MCF 10A (cell line): ENCODE results near the gene TXNDC9. TPM values are rescaled to one million over a fixed set of nuclear protein-coding genes. Genes with fewer than 3 reads are reported as not detected.

Experiments
- Bru-seq: library from RNA; stranded (reverse); fragments of 400-500 nt; gene quantifications from one replicate; lab custom pipeline; 2021; lab: Mats Ljungman, UMichigan
- BruChase-seq, 2 experiments: library from RNA; stranded (reverse); fragments of 400-500 nt; gene quantifications; one replicate each; lab custom pipeline; 2021; lab: Mats Ljungman, UMichigan
- BruUV-seq: library from RNA; stranded (reverse); fragments of 400-500 nt; replicated peaks from 2 replicates; lab custom pipeline; 2021; lab: Mats Ljungman, UMichigan
- CTCF ChIA-PET: fragments of 300-600 bp; sonication (Branson Sonifier 250); formaldehyde crosslinking; extraction: SDS; loops from one replicate; lab custom pipeline; 2021; ENCODE audit warnings: antibody characterized with exemption, inconsistent platforms; lab: Yijun Ruan, JAX
- POLR2A ChIA-PET: fragments of 300-600, 350-650 bp; sonication (Branson Sonifier 250); formaldehyde crosslinking; extraction: SDS; loops from one replicate; lab custom pipeline; 2020; ENCODE audit warnings: antibody characterized with exemption, inconsistent platforms; lab: Yijun Ruan, JAX
- DNase-seq: peaks from one replicate; pipeline ENCODE4 v3.0.0-alpha.2; 2018; ENCODE audit not compliant: unreplicated experiment
- H3K27ac Mint-ChIP-seq: one replicate; pipeline ENCODE4 v1.8.0; 2022; ENCODE audit warnings: mild to moderate bottlenecking, low read depth, mixed read lengths; ENCODE audit not compliant: unreplicated experiment
- H3K27me3 Mint-ChIP-seq: one replicate; pipeline ENCODE4 v1.8.0; 2022; ENCODE audit warnings: mixed read lengths; ENCODE audit not compliant: insufficient read depth, unreplicated experiment
- H3K36me3 Mint-ChIP-seq: one replicate; pipeline ENCODE4 v1.8.0; 2022; ENCODE audit warnings: mild to moderate bottlenecking, moderate library complexity, mixed read lengths; ENCODE audit not compliant: insufficient read depth, unreplicated experiment
- H3K4me1 Mint-ChIP-seq: one replicate; pipeline ENCODE4 v1.8.0; 2022; ENCODE audit warnings: mixed read lengths; ENCODE audit not compliant: insufficient read depth, unreplicated experiment
- H3K4me3 Mint-ChIP-seq: one replicate; pipeline ENCODE4 v1.8.0; 2022; ENCODE audit warnings: mild to moderate bottlenecking, moderate library complexity, mixed read lengths; ENCODE audit not compliant: unreplicated experiment
- H3K9me3 Mint-ChIP-seq: one replicate; pipeline ENCODE4 v1.8.0; 2022; ENCODE audit warnings: mixed read lengths; ENCODE audit not compliant: unreplicated experiment
- intact Hi-C: fragments of 100-400 bp; cut with micrococcal nuclease; formaldehyde crosslinking; loops from 2 replicates; pipeline ENCODE4 v1.14.1; 2022
- long read RNA-seq: library from polyadenylated mRNA; stranded (forward); transcript quantifications from one replicate; pipeline ENCODE4 v2.0.0, GENCODE V29; 2022
- total RNA-seq: library from RNA; stranded (reverse); gene quantifications from 2 replicates; pipeline ENCODE4 v1.2.3, GENCODE V29; 2022
- TF ChIP-seq, protein P1 (sequence below): fragments of 200-600 bp; IDR thresholded peaks from one replicate; pipeline ENCODE4 v1.8.0; 2022; ENCODE audit warnings: antibody characterized with exemption, mild to moderate bottlenecking; ENCODE audit not compliant: unreplicated experiment

The TXNDC9 gene, protein sequence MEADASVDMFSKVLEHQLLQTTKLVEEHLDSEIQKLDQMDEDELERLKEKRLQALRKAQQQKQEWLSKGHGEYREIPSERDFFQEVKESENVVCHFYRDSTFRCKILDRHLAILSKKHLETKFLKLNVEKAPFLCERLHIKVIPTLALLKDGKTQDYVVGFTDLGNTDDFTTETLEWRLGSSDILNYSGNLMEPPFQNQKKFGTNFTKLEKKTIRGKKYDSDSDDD
- 40.2 and 41.0 TPM in 2 replicates for total RNA-seq
- percentile 78 among the genes with signal in this experiment for Bru-seq, nascent RNA
- percentile 88 among the genes with signal in this experiment for BruChase-seq, experiment 1, labeled RNA remaining after a 6-hour chase
- BruChase-seq, experiment 2, labeled RNA remaining after a 2-hour chase, result percentile 80 among the genes with signal in this experiment
- long read RNA-seq, transcript TXNDC9-201 (5 exons, 1,637 nt), result major isoform, 150 of 184 reads
- long read RNA-seq, transcript TXNDC9-202 (4 exons, 1,111 nt), result minor isoform, 13 of 184 reads
- long read RNA-seq, partial matches to known transcripts, result 8 of 184 reads
- long read RNA-seq, other reads (novel, unspliced or antisense), result 13 of 184 reads

DNA sequence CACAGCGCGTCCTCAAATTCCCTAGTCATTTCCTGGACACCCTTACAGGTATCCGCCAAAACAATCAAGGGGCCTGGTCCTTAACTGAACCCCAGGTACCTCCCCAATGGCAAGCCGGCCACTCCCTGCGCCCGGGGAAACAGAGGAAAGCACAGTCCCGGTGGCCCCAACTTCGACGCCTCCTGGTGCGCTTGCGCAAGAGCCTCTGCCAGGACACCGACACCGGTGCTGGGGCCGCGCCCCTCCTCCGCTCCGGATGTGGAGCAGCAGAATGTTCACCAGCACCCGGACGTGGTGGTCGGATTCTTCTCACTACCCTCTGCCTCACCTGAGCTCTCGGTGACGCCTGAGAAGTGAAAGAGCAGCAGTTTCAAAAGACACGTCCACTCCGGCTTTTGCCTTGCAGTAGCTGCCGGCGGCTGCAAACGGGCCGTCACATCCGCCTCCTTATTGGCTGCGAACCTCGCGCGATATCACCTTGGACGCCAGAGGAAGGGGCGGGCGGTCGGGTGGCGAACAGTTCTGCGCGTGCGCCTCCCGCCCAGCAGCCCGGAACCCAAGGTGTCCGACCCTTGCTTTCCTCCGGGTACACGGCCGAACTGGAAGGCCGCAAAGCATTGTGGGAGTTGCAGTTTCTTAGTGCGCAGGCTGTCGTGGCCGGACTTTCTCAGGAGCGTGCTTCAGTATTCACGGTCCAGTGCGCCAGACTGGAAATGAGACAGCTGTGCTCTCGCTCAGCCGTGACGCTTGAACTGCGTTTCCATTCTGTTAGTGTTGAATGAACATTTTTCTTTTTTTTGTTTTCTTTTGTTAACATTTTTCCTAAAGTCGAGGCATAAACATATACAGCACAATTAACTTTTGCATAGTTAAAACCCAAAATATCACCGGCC, at the start of gene TXNDC9:
TSS of gene TXNDC9 (minus strand) at position 423 of the 893 bp plus-strand sequence. CDS start 3,123 bp downstream, outside the sequence.
- ChIA-PET CTCF (interaction anchor here (0.5 to 1.8 kb wide), 13 partner anchors 12 to 1030 kb away, joined by 3 to 11 read pairs (median 5); partner anchors contain the start of gene REV1), POLR2A (interaction anchor here (0.6 to 5.3 kb wide), 39 partner anchors 9 to 728 kb away, joined by 3 to 154 read pairs (median 6); partner anchors contain the start of genes C2orf15, COA5, LIPT1 and MITD1)
- Mint-ChIP-seq H3K36me3 (peaks cover 22% of the 10 kb centered on the region), H3K9me3 (no peaks in the 10 kb centered on the region), H3K4me1 (peaks cover 9% of the 10 kb centered on the region), H3K4me3 (no peak within 1 kb of the TSS), H3K27ac (no peak within 1 kb of the TSS), H3K27me3 (no peaks in the 10 kb centered on the region)
- intact Hi-C loops, result loop anchor here (1.0 to 5.0 kb wide), 3 partner anchors 154 to 179 kb away; partner anchors contain the start of genes MITD1, MRPL30 and REV1
- DNase-seq, result peak; percentile 99
- TF ChIP-seq, protein P1, sequence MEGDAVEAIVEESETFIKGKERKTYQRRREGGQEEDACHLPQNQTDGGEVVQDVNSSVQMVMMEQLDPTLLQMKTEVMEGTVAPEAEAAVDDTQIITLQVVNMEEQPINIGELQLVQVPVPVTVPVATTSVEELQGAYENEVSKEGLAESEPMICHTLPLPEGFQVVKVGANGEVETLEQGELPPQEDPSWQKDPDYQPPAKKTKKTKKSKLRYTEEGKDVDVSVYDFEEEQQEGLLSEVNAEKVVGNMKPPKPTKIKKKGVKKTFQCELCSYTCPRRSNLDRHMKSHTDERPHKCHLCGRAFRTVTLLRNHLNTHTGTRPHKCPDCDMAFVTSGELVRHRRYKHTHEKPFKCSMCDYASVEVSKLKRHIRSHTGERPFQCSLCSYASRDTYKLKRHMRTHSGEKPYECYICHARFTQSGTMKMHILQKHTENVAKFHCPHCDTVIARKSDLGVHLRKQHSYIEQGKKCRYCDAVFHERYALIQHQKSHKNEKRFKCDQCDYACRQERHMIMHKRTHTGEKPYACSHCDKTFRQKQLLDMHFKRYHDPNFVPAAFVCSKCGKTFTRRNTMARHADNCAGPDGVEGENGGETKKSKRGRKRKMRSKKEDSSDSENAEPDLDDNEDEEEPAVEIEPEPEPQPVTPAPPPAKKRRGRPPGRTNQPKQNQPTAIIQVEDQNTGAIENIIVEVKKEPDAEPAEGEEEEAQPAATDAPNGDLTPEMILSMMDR, result no peak
- BruUV-seq, result TSS peak; percentile 66

- Mint-ChIP-seq H3K36me3 (peaks cover 72% of the 10 kb centered on the region), H3K9me3 (no peaks in the 10 kb centered on the region), H3K4me1 (no peaks in the 10 kb centered on the region), H3K4me3 (no peak overlapping the region), H3K27me3 (no peaks in the 10 kb centered on the region), H3K27ac (no peak overlapping the region)
- ChIA-PET CTCF (interaction anchor here (0.7 kb wide), 1 partner anchor 30 kb away, joined by 4 read pairs; no protein-coding TSS in a partner anchor), POLR2A (interaction anchor here (1.0 to 1.2 kb wide), 3 partner anchors 11 to 26 kb away, joined by 3 to 4 read pairs (median 3); no protein-coding TSS in a partner anchor)
- DNase-seq, result no peak
- no TSS peak for BruUV-seq
- TF ChIP-seq, protein P1, result no peak
- intact Hi-C loops, result no loop called here
These were observed 46.0 kb upstream of the TXNDC9 start for GRCh38 chr2:99382143-99382542.

DNA sequence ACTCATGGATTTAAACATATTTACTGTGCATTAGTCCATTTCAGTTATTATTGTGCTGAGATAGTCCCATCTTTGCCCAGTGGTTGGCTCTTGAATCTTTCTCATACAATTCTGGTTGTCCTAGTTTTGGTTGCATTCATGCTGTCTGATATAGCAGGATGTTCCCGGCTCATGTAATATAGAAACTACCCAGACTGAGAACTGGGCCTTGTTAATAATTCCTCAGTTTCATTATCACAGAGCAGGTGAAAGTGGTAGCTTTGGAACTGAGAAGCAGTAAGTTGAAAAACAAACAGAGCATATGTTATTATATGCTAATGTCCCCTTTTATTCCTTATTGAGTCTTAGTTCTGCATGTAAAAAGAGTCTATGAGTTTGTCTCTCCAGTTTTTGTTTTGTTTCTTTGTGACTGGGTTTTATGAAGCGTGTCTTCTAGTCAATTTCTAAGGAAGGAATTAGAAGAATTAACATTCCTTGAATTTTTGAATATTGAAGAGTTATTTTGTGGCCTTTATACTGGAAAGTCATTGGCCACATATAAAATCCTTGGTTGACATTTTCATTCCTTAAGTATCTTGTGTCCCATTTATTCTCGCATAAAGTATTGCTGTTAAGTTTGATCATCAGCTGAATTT, 44.4 kb upstream of the TXNDC9 start:
- CTCF ChIA-PET, result no interaction called here

More for the DNA sequence above, 44.4 kb upstream of the TXNDC9 start:
- TF ChIP-seq, protein P1, result no peak
- Mint-ChIP-seq H3K27me3 (no peaks in the 10 kb centered on the region), H3K9me3 (no peaks in the 10 kb centered on the region), H3K27ac (no peak overlapping the region), H3K4me3 (no peak overlapping the region), H3K4me1 (no peaks in the 10 kb centered on the region), H3K36me3 (peaks cover 82% of the 10 kb centered on the region)
- DNase-seq, result no peak
- POLR2A ChIA-PET, result no interaction called here
- no TSS peak for BruUV-seq
- intact Hi-C loops, result no loop called here
